SKM-1 treated with dmso at 0.1 percent for 144 hours (cell line): ENCODE measurements around the gene LIN52.
"Not testable (repeated sequence)": the region's sequence is repeated elsewhere in the genome, so short reads cannot be mapped to it uniquely, and the experiment has no call there.

Experiments used
- DNase-seq: peaks from one replicate; lab custom pipeline; 2025; ENCODE audit not compliant: unreplicated experiment; lab: John Stamatoyannopoulos, UW

The LIN52 gene

DNA sequence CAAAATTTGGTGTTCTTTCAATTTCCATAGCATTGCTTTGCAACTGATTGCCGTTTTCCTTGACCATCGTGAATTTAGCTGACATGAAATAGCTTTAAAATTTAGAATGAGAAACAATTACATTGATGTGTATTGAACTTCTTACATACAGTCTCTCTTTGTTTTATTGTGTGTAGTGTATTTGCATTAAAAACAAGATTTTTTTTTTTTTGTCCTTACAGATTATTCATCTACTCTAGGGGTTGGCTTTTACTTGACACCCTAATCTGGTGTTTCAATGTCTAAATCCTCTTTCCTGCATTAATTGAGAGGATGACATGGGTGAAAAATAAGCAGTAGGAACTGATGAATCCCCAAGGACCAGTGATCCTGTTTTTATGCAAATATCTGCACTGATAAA, 20.6 kb downstream of the LIN52 start:
- no peak for DNase-seq

DNA sequence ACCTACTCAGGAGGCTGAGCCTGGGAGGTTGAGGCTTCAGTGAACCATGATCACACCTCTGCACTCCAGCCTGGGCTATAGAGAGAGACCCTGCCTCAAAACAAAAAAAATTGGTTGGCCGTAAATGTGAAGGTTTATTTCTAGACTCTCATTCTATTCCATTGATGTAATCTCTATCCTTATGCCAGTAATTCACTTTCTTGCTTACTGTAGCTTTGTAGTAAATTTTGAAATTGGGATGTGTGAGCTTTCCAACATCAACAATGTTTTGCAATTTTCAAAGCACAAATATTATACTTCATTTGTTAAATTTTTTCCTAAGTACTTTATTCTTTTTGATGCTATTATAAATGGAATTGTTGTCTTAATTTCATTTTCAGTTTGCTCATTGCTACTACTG, 24.6 kb downstream of the LIN52 start:
- DNase-seq, result no peak

DNA sequence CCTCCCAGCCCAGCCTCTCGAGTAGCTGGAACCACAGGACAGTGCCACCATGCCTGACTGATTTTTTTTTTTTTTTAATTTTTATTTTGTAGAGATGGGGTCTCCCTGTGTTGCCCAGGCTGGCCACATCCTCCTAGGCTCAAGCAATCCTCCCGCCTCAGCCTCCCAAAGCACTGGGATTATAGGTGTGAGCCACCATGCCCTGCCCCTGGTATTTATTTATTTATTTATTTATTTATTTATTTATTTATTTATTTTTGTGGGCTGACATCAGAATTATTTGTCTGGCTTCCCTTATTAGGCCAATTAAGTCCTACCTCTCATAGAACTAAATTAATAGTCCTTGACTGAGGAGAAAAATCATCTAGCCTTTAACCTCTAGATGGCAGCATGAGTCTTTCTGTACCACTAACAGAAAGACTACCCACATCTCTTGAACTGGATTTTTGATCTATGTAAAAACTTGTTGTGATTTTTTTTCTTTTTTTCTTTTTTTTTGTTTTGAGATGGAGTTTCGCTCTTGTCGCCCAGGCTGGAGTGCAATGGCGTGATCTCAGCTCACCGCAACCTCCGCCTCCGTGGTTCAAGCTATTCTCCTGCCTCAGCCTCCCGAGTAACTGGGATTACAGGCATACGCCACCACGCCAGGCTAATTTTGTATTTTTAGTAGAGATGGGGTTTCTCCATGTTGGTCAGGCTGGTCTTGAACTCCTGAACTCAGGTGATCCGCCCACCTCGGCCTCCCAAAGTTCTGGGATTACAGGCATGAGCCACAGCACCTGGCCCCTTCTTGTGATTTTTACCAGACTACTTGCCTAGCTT, 26.9 kb downstream of the LIN52 start:
- peak; percentile 39 for DNase-seq

DNA sequence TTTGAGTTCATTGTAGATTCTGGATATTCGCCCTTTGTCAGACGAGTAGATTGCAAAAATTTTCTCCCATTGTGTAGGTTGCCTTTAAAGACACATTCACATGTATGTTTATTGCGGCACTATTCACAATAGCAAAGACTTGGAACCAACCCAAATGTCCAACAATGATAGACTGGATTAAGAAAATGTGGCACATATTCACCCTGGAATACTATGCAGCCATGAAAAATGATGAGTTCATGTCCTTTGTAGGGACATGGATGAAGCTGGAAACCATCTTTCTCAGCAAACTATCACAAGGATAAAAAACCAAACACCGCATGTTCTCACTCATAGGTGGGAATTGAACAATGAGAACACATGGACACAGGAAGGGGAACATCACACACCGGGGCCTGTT, 40.7 kb downstream of the LIN52 start:
- DNase-seq, result not testable (repeated sequence)

DNA sequence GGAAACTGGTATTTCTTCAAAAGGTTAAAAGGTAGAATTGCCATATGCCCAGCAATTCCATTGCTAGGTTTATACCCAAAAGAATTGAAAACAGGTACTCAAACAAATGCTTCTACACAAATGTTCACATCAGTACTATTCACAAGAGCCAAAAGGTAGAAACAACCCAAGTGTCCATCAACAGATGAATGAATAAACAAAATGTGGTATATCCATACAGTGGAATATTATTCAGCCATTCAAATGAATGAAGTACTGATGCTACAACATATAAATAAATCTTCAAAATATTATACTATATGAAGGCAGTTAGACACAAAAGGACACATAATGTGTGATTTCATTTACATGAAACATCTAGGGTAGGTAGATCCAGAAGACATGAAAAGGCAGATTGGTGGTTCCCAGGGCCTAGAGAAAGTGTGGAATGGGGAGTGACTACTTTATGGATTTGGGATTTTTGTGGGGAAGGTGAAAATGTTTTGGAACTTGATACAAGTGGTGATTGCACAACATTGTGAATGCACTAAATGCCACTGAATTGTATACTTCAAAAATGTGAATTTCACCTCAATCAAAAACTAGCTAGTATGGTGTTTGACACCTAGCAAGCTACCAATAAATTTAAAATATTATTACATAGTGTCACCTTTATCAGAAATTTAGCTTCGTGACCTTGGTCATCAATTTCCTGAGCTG, 41.7 kb downstream of the LIN52 start:
- no peak for DNase-seq

DNA sequence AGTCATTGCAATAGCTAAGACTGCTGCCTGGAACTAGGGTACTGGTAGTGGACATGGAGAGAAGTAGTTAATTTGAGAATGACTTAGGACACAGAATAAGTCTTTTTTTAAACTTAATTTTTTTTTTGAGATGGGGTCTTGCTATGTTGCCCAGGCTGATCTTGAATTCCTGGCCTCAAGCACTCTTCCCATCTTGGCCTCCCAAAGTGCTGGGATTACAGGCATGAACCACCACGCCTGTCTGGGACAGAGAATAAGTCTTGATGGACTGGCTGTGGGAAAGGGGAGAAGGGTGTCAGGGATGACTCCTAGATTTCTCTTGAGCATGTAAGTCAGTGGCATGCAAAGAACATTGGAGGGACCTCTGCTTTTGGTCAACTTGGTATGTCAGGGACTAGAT, 42.9 kb downstream of the LIN52 start:
- DNase-seq, result no peak

DNA sequence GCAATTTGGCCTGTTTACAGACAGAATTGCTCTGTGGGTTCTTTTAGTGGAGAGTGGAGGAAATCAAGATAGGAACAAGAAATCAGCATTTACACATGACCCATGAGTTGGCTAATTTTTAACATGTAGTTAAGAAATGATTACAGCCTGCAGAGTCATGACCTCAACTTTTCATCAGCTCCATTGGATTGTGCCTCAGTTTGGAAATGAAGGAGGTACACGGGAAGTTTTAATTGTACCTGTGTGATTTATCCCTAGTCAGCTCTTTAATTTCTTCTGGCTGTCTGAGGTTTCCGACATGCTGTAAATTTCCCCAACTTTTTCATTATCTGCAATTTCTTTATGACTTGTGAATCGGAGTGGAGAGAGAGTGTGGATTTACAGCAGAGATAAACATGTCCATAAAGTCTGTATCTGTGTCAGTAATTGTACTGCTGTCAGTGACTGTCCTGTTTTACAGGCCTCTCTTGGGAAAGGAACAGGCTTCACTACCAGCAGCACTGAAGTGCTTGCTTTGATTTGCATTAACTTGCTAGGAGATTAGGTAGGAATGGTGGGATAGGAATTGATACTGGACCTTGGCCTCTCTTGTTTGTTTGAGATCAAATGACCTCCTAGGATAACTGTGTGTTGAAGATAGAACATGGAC, 49.2 kb downstream of the LIN52 start:
- DNase-seq, result no peak

DNA sequence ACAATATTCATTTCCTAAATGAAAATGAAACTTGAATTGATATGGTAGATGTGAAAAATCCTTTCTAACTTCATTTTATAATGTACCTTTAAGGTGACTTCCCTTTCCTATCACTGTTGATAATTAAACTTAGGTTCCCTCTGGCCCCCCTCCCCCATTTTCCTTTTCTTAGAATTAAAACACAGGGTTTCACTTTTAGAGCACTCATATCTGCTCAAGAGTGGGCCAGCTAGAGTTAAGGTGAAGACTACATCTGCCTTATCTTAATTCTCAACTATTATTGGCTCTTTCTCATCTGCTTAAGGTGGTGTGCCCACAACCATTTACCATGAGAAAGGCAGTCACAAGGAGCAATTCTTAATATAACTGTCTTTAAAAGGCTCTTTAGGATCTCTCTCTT, 49.7 kb downstream of the LIN52 start:
- no peak for DNase-seq

DNA sequence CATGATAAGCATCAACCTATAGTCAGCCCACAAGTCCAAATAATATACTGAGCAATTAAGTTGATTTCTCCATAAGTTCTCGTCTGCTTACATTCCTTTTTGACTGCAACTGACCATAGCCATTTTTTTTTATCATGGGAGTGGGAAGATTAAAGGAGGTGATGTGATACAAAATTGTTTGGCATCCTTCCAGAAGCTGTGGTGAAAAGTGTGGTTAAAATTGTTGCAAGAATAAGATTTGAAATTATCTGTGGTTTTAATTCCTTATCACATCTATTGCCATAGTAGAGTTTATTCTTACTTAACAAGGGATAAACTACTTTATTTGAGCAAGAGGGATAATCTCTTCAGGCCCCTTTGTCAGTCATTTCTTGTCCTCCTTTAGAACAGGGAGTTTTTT, 50.7 kb downstream of the LIN52 start:
- no peak for DNase-seq

DNA sequence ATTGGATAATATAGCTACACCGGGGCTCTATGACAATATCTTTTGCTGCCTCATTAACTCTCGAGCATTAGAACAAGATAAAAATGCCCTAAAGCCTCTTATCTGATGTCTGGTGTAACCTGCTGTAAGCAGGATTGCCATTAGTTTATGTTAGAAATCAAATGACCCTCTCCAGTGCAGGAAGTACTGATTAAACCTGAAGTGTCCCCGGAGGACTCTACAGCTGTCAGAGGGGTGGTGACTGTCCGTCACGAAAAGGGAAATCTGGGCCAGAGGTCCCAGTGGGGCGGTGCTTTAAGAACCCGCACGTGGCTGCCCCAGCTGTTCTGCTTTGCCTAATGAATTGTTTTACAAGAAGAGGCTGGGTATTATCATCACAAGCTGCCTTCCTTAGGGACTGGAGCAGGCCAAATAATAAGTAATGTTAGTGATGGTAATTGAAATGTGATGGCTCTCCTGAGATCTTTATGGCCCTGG, 55.7 kb downstream of the LIN52 start:
- DNase-seq, result no peak

DNA sequence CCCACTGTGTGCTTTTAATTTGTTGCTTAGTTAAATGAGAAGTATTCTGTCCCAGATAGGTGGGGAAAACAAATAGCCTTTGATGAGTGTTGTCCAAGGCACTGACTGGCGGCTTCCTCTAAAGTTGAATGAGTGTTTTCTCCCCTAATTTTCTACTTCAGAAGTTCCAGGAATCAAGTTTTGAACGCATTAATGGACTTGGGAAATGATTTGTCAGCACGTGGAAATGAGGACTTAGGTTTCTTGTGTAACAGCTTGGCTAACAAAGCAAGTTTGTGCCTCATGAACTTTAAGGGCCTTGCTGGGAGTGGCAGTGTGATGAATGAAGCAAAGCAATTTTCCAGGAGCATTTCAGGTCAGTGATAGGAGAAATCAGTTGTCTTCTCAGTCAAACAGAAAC, 56.9 kb downstream of the LIN52 start:
- no peak for DNase-seq

DNA sequence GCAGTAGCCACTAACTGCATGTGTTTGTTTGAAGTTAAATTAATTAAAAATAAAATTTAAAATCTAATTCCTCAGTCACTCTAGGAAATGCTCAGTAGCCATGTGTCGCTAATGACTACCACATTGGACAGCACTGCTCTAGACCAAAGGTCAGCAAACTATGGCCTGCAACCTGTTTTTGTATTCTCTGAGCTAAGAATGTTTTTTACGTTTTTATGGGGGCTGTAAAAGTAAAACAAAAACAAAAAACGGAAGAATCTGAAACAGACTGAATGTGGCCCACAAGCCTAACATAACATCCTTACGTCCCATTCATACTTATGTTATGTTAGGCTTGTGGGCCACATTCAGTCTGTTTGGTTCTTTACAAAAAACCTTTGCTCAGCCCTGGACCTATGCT, 57.8 kb downstream of the LIN52 start:
- no peak for DNase-seq

DNA sequence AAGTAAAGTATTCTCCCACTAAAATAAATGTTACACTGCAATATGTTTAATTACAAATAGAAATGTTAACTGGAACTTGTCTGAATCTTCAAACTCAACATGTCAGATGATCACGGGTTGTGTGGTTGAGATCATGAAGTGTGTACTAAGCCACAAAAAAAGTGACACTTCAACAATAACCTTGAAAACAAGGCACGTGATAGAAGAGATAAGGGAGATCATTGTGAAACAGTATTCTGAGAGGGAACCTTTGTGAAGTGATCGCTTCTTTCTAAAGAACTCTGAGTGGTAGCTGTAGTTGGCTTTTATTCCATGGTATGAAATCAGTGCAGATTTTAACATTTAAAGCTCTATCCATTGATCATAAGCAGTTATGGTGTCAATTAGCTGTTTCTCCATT, 60.0 kb downstream of the LIN52 start:
- no peak for DNase-seq

DNA sequence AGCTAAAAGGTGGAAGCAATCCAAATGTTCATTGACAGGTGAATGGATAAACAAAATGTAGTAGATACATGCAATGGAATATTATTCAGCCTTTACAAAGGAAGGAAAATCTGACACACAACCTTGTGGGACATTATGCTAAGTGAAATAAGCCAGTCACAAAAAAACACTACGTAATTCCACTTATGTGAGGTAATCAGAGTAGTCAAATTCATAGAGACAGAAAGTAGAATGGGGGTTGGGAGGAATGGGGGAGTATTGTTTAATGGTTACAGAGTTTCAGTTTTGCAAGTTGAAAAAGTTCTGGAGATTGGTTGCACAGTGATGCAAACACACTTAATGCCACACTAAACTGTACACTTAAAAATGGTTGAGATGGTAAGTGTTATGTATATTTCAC, 62.8 kb downstream of the LIN52 start:
- no peak for DNase-seq

DNA sequence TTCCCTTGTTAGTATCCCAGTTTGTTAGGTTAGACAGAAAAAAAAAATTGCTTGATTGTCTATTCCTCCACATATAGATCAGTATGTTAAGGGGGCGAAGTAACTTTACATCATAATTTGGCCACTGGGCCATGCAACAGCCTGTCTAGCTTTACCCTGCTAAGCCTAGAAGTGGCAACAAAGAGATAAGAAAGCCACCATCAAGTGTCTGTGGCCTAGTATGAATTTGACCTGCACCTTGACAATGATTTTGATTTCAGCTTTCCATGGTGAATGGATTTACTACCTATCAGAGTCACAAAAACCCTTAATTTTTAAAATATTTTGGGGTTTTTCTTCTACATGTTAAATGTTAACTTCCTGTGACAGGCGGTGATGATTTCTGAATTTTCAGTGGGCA, 63.9 kb downstream of the LIN52 start:
- DNase-seq, result no peak

DNA sequence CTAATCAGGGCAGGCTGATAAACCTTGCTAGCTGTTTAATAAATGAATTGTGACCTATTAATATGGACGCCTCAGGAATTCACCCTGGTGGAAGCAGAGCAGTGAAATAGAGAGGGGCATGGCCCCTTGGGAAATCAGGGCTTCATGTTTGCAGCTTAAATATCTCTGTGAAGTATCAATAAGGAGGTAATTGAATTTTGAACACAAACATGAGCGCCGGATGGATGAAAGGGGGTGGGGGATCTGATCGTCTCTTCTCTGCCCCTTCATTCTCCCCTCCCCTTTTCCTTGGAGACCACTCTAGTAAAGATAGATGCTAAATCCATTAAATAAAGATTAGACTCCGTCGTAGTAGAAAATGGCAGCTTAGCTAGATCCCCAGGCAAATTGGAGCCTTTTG, 70.5 kb downstream of the LIN52 start:
- DNase-seq, result no peak

DNA sequence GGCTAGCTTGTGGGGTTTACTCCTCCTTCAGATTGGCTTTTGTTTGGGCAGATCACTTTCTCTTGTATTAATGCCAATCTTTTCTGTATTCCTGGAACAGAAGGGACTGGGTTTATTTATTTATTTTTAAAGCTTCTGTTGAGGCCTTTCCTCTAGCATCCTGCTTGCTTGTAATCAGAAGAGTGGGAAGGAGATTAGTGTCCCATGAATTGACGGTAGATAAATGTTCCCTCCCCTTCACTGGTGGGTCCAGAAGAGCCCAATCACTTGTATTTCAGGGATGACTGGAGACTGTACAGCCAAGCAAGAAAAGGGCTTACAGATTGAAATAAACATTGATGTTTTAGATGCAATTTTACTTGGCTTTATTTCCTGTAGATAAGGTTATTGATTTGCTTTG, 71.0 kb downstream of the LIN52 start:
- DNase-seq, result no peak

DNA sequence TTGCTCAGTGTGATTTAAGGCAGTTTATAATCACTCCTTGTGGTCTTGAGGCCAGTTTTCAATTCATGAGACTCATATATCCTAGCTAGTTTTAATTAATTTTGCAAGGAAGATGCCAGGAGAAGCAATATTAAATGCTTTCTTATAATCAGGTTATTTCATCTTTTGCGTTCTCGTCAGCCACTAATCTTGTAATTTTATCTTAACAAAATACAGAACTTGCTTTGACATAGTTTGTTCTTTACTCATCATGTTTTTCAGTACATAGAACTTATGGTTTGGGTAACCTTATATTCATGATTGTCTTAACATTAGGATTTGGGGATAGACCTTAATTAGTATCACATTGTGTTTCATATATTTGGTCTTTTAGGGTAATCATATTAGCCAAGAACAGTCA, 76.0 kb downstream of the LIN52 start:
- no peak for DNase-seq

DNA sequence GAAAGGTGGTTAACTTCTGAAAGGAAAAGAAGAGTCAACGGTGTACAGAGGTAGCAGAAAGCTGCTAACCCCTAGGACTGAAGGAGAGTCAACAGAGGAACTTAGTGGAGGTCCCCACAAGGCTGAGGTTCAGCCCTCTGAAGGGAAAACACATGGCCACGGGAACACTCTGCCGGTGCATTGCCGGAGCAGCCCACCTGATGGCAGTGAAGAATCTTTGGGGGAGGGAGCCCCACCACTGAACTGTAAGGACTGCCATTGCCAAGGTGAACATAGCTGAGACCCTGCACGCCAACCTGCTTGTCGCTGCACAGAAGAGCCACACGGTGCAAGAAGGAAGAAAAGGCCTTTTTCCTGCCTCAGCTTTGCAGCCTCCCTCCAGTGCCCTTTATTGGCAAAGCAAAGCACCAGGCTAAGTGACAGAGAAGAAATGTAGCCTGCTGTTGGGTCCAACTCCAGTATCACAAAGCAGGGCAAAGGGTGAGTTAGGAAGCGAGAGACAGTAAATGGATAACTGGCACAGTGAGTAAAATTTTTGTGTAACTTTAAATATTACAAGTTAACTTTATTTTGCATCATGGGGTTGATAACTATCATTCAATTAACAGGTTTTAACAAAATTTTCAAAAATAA, 76.9 kb downstream of the LIN52 start:
- DNase-seq, result no peak

DNA sequence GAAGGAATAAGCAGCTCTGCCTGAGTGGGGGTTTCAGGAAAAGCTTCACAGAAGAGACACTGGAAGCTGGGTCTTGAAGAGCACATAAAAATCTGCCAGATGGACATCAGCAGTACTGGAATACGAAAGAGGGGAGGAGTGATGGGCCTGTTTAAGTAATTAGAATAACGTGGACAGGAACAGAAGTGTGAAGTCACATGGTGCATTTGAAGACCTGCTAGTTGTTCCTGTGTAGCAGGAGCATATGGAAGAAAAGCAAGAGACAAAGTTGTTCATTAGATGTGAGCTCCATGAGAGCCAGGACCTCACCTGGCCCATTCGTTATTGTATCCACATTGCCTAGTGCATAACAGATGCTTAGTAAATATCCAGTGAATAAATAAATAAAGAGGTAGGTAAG, 85.2 kb downstream of the LIN52 start:
- DNase-seq, result no peak

DNA sequence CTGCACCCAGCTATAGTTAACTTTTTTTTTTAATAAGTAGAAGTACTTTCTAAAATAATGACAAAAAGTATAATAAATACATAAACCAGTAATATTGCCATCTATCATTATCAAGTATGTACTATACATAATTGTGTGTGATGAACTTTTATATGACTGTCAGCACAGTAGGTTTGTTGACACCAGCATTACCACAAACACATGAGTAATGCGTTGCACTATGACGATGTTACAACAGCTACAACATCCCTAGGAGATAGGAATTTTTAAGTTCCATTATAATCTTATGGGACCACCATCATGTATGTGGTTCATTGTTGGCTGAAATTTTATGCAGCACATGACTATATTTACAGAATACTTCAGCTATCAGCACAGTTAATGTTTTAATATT, 91.6 kb downstream of the LIN52 start:
- no peak for DNase-seq

DNA sequence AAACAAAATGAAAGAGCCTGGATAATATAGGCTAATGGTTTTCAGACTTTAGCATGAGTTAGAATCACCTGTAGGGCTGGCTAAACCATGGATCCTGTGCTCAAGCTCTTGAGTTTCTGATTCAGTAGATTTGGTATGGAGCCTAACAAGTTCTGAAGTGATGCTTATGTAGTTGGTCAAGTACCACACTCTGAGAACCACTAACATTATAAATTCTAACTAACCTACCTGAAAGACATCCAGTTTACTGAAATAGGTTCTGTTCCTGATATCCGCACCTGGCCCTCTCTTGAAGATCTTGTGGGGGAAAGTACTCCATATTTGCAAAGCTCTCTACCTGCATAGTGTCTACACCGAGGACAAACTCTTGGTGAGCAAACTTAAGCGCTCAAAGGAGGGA, 95.1 kb downstream of the LIN52 start:
- DNase-seq, result no peak
